Right lung (tissue), 5 donors: ENCODE data around the gene GRK3. TPM values are rescaled to one million over a fixed set of nuclear protein-coding genes. Genes with fewer than 3 reads are reported as not detected.

Experiments
- DNase-seq, 2 donors: peaks; one replicate each; pipeline ENCODE4 v3.0.0-alpha.2; 2013
- polyA plus RNA-seq, 5 donors: library from polyadenylated mRNA; unstranded; fragments of 120-200 nt; gene quantifications; one replicate each; pipeline versions ENCODE4 v1.2.1 to v1.2.3, GENCODE V29; 2013; ENCODE audit warnings: inconsistent platforms in 1 of 5, low replicate concordance in 1 of 5; ENCODE audit not compliant: insufficient read length in 5 of 5, insufficient read depth in 1 of 5

Gene GRK3
- polyA plus RNA-seq, 5 donors, result 14.2 to 25.3 (median 20.4) TPM

DNA sequence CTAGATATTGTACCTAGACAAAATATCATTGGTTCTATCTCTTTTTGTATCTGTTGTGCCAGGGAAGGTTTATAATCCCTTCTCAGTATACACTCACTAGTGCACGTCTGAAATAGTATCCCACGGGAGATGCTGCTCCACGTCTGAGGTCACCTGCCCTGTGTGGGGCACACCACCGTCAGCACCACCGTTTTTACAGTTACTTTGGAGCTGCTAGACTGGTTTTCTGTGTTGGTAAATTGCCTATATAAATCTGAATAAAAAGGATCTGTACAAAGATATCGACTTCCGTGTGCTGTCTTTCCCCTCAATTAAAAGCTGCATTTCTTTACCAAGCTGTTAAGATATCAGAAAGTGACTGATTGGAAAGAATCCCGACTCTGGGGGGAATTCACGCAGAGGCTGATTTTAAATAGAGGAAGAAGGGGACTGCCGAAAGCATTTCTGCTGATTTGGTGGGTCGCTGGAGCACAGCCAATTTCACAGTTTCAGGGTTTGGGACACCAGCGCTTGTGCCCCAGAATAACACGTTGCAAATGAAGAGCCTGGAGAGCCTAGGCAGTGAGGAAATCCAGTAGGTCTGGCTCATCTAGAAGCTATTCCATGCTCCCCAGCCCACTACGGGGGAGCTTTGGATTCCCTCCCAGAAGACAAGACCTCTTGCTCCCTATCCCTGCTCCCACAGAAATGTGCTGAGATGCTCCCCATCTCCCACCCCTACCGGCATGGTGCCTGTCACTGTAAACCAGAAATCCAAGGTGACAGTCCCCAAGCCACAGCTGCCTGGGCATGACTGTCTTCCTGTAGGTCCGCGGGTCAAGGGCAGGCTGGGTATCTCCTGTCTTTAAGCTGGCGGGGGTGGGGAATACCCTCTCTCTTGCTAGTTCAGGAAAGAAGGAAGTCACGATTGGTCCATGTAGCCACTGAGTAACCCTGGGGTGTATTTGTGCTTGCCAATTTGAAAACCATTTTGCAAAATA lies 164.8 kb downstream of the GRK3 start:
- DNase-seq, result no peak

DNA sequence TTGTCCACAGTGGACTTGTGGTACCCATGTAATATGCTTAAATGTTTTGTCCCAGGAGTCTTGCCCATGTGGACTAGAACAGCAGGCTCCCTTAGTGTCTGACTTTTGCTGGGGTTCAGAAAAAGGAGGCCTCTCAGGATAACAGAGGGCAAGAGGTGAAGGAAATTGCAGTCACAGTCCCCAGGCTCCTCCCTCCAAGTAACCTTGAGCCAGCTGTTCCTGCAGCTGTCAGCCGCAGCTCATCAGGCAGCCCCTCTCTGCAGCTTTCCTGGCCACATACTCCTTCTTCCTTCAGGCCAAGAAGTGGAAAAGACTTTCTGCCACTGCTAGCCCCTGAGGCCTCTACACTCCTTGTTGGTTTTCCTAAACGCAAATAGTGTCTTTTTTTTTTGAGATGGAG lies 171.2 kb downstream of the GRK3 start:
- no peak for DNase-seq

DNA sequence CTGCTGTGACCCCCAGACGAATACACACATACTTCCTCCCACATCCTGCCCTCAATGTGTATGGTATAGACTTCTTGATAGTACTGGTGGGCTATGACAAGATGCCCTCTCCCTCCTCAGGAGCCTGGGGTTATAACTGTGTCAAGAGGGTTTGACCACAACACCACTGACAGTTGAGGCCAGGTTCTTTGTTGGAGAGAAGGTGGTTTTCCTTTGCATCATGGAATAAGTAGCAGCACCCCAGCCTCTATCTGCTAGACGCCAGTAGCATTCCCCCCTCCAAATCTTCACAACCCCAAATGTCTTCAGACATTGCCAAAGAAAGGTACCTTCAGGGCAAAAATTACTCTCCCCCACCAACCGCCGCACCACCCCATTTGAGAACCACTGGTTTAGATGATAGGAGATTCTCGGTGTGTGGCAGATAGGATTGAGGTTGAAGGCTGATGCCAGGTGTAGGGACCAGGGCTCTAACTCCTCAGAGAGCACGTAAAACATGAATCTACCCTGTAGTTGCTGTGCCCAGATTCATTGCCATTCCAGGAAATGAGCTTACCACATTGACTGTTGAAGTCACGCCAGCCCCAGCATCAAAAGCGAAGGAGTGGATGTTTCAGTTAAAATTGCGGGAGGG lies 172.0 kb downstream of the GRK3 start:
- DNase-seq, result no peak

DNA sequence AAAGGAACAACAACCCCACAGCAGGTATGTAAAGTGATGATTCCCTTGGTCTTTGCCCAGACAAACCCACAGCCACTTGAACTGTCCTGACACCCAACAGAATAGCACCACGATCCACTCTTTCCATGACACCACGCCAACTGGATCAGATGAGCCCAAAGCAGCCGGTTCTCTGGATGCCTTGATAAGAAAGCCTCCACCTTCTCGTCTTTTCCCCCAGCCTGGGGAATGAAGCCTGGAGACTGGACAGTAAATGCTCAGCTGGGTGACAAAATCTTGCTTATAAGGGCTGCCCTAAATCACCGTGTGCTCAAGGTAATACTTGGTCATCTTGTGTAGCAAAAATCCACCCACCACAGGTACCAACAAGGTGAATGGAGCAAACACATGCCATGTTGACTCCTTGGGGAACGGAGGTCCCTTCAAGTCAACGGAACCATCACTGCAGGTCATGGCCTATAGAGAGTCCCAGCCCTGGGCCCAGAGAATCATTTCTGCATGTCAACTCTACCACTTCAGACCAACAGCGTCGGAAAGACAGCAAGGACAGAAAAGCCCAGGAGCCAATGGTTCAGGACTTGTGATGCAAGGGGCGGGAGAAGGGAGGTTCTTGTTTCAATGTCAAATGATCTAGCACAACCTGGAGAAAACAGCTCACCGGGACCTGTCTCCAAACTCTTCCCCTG lies 175.3 kb downstream of the GRK3 start:
- DNase-seq, result no peak

DNA sequence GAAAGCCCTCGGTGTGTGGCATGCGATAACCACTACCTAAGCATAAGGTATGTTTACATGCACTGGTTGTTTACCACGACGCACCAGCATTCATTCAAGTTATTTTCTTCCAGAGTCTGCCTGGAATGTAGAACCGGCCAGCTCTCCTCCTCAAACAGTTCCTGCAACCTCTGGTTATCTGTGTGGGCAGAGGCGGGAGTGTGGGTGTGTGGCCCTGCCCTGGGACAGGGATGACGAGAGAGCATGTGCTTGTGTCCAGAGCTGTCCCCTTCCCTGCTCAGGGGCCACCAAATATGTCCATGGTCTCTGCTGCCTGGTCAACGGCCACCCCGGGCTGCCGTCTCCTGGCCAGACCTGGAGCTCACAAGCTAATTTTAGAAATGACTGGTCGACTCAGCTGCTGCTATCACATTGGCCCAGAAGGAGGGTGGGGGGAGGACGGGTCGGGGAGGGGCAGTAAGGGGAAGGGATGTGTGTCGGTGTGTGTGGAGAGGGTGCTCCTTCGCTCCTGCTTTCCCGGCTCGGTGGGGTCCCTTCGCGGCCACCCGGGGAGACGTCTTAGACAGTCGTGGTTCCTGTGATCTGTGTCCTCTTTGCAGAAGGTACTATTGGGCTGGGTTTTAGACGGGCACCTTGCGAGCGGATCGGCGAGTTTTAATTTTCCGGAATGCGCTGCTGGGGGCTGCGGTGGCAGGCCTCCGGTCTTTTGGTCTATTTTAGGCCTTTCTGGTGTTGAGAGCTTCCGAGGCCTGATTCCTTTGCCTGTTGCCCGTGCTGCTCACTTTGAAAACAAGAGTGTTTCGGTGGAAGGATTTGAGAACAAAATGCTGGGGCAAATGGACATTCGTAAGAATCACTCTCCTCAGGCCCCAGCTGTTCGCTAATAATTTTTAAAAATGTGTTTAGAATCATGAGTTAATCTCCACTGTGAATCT lies 177.5 kb downstream of the GRK3 start, which contains the start of gene MYO18B:
MYO18B (plus strand) TSS at position 497 of the 935 bp plus-strand sequence. CDS start 18,905 bp downstream, outside the sequence.
- no peak for DNase-seq

GRCh38 chr22:25742918-25743708 lies 178.6 kb downstream of the GRK3 start:
- no peak for DNase-seq

DNA sequence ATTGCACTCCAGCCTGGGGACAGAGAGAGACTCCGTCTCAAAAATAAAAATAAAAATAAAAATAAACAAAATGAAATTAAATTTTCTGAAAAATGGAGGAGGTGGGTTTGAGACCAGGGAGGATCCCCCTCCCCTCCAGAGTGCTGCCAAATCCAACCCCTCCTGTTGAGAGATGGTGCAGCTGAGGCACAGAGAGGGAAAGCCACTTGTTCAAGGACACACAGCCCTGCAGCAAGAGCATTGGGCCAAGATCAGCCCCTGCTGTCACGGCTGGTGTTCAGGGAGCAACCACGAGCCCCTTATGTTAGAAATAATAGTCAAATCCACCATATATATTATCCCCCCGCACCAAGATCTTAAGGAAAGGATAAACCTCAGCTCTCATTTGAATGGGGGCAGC lies 180.2 kb downstream of the GRK3 start:
- no peak for DNase-seq

DNA sequence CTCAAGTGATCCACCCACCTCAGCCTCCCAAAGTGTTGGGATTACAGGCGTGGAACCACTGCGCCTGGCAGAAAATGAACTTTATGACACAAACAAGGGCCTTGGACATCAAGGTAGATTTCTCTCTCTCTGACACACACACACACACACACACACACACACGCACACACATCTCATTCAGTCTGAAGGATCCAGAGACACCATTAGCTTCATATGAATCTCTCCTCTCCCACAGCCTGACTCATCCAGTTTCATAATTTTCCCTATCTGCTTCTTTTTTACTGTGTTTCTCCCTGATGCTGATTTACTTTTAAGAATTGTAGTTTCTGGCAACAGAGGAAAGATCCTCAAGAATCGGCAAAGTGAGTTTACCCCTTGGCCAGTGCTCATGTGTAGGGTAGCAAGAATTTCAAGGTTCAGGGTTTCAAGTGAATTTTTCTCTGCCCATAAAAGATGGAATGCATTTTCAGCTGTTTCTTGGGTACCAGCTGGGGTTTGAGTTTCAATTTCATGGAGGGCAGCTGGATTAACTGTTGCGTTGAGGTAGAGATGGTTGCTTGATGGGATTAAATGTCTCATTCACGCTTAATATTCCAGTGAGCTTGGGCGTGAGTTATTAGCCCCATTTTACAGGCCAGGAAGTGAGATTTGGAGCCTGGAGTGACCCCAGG lies 181.0 kb downstream of the GRK3 start:
- DNase-seq, result no peak

DNA sequence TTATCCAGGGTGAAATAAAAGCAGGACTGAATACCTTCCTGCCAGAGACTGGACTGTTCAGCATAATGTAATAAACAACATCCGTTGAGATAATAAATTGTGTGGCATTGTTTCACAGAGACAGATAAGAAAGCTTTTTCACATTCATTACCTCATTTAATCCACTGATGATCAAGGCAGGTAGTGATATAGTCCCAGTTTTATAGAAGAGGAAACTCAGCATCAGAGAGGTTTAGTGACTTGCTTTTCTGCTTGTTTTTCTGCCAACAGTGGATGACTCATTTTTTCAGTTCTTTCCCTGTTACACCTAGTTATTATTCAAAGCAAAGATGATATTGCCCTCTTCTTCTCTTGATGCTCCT lies 181.5 kb downstream of the GRK3 start:
- DNase-seq, result no peak

DNA sequence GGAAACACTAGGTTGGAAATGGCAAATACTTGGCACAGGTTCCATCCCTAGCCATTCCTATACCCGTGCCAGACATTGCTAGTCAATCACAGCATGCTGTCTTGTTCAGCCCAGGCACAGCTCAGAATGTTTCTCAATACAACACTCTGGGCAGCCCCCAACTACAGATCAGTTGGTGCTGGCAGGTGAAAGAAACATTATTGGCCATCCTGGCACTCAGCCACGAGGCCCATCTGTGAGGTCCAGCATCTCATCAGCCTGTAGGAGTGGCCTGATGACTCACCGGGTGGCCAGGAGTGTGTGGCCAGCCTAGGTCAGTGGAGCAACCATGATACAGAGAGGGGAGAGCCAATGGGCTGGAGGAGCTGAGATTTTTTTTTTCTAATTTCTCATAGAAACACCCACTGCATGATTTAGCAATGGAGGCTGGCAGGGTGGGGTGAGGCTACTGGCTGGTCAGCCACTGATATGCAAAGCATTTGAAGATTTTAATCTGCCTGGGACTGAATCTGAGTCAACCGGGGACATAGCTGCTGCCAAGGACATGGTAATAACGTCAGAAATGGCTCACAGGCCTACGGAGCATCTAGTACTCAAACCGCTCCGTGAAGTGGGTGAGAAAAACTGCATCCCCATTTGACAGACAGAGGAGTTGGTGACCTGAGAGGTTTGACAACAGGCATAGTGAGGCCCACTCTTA lies 182.9 kb downstream of the GRK3 start:
- no peak for DNase-seq

DNA sequence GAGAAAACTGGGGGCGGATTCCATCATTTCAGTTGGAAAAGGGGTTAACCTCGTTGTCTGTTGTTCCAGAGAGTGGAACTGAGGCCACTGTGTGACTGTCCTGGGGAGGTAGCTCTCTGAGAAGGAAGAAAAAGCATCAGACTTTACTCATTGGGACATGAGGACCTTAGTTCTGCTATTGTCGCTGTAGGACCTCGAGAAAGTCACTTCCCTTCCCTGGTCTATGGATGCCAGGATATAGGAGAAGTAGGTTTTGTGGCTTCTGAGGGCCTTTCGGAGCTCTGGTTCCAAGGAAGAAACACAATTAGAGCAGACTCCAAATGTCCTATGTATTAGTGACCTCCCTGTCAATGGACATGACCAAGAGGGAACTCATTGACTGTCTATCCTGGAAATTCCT lies 183.7 kb downstream of the GRK3 start:
- DNase-seq, result no peak

GRCh38 chr22:25748704-25749103 lies 184.2 kb downstream of the GRK3 start:
- DNase-seq, result no peak

- DNase-seq, result no peak
These were observed 185.1 kb downstream of the GRK3 start for GRCh38 chr22:25749420-25750169.

GRCh38 chr22:25750569-25751173 lies 186.2 kb downstream of the GRK3 start:
- DNase-seq, result no peak

- DNase-seq, result no peak
These were observed 186.7 kb downstream of the GRK3 start for GRCh38 chr22:25751174-25751581.

GRCh38 chr22:25752615-25753214 lies 188.2 kb downstream of the GRK3 start:
- no peak for DNase-seq

DNA sequence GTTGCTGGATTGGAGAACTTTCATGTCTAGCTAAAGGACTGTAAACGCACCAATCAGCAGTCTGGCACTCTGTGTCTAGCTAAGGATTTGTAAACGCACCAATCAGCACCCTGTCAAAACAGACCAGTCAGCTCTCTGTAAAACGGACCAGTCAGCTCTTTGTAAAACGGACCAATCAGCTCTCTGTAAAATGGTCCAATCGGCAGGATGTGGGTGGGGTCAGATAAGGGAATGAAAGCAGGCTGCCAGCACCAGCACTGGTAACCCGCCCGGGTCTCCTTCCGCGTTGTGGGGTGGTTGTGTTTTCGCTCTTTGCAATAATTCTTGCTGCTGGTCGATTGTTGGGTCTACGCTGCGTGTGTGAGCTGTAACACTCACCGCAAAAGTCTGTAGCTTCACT lies 188.8 kb downstream of the GRK3 start:
- DNase-seq, result no peak
